GM12878 (cell line): ENCODE measurements around the gene DNAH5. TPM values are rescaled to one million over a fixed set of nuclear protein-coding genes. Genes with fewer than 3 reads are reported as not detected.

Experiments used
- ATAC-seq: fragments of 200-7000 bp; cut with Tn5 transposase; 3 replicates; pipeline ENCODE4 v1.9.1; 2020; ENCODE audit warnings: mild to moderate bottlenecking, moderate library complexity
- BruUV-seq: library from RNA; stranded (reverse); fragments of 400-500 nt; replicated peaks from 2 replicates; lab custom pipeline; 2021; lab: Mats Ljungman, UMichigan
- CTCF ChIA-PET: fragments of 300-600 bp; sonication (Branson Sonifier 250); formaldehyde crosslinking; extraction: SDS; loops from one replicate; lab custom pipeline; 2021; ENCODE audit warnings: inconsistent platforms; lab: Yijun Ruan, JAX
- POLR2A ChIA-PET: fragments of 350-600 bp; formaldehyde crosslinking; extraction: SDS; loops from one replicate; lab custom pipeline; 2021; ENCODE audit warnings: inconsistent platforms; lab: Charles Lee
- RAD21 ChIA-PET: fragments of 300-600 bp; sonication (Branson Sonifier 250); formaldehyde crosslinking; loops from one replicate; lab custom pipeline; 2023; ENCODE audit warnings: antibody characterized with exemption; ENCODE audit not compliant: unreplicated experiment; lab: Charles Lee
- SMC1A ChIA-PET: fragments of 300-600 bp; sonication (Branson Sonifier 250); formaldehyde crosslinking; loops from one replicate; lab custom pipeline; 2023; ENCODE audit not compliant: unreplicated experiment, uncharacterized antibody; lab: Charles Lee
- DNase-seq: peaks from one replicate; pipeline ENCODE4 v3.0.0-alpha.2; 2011; ENCODE audit warnings: low read depth, low spot score
- FAIRE-seq: peaks from 3 replicates; lab custom pipeline; 2011; peaks lifted over from hg19 to GRCh38; lab: Jason Lieb, UNC
- H2AFZ ChIP-seq: 2 replicates; pipeline ENCODE4 v1.6.0; 2011; ENCODE audit warnings: low read depth, low read length, control low read depth; ENCODE audit not compliant: control insufficient read depth
- H3K27ac ChIP-seq: 2 replicates; pipeline ENCODE4 v1.5.1; 2011; ENCODE audit warnings: control low read depth; ENCODE audit not compliant: control insufficient read depth, insufficient read depth
- H3K27me3 ChIP-seq, 2 experiments: replicated peaks in 1 of 2; 2 replicates each; pipeline versions ENCODE4 v1.6.0 to v1.6.1; 2011; ENCODE audit warnings: low read length in 1 of 2; ENCODE audit not compliant: control insufficient read depth in 2 of 2, insufficient read depth in 2 of 2
- H3K36me3 ChIP-seq, 2 experiments: 2 replicates each; pipeline ENCODE4 v1.5.1; 2011; ENCODE audit warnings: low read length in 1 of 2; ENCODE audit not compliant: control insufficient read depth in 2 of 2, insufficient read depth in 2 of 2
- H3K4me1 ChIP-seq: 2 replicates; pipeline ENCODE4 v1.6.1; 2011; ENCODE audit warnings: mild to moderate bottlenecking, low read length, moderate library complexity, mixed read lengths; ENCODE audit not compliant: control insufficient read depth, insufficient read depth
- H3K4me2 ChIP-seq: 2 replicates; pipeline ENCODE4 v1.6.0; 2011; ENCODE audit warnings: control low read depth; ENCODE audit not compliant: control insufficient read depth, insufficient read depth
- H3K4me3 ChIP-seq: fragments of 200-600 bp; sonication (generic); 2 replicates; pipeline ENCODE4 v1.5.1; 2016
- H3K79me2 ChIP-seq: 2 replicates; pipeline ENCODE4 v1.6.0; 2011; ENCODE audit warnings: low read length; ENCODE audit not compliant: control insufficient read depth, insufficient read depth
- H3K9ac ChIP-seq: 2 replicates; pipeline ENCODE4 v1.8.0; 2011; ENCODE audit warnings: low read length, control low read depth, mixed read lengths; ENCODE audit not compliant: control insufficient read depth, insufficient read depth
- H3K9me3 ChIP-seq: replicated peaks from 3 replicates; pipeline ENCODE4 v1.5.1; 2011; ENCODE audit warnings: mild to moderate bottlenecking, low read length; ENCODE audit not compliant: control insufficient read depth, insufficient read depth
- H4K20me1 ChIP-seq: 2 replicates; pipeline ENCODE4 v1.6.0; 2011; ENCODE audit not compliant: control insufficient read depth, insufficient read depth
- NR2C2 ChIP-seq: IDR thresholded peaks from 2 replicates; pipeline ENCODE4 v1.6.1; 2011; ENCODE audit warnings: borderline replicate concordance, low read depth; ENCODE audit not compliant: control insufficient read depth, insufficient read length
- TCF3 ChIP-seq: IDR thresholded peaks from 2 replicates; pipeline ENCODE4 v1.6.1; 2012; ENCODE audit warnings: low read depth, mild to moderate bottlenecking, low read length, borderline replicate concordance; ENCODE audit not compliant: insufficient read depth
- ZNF24 ChIP-seq: fragments of 450-650 bp; IDR thresholded peaks from 2 replicates; pipeline ENCODE4 v1.6.1; 2017; ENCODE audit warnings: antibody characterized with exemption, mild to moderate bottlenecking
- WGBS: methylation state at CpG from one replicate; pipeline ENCODE4 v1.1.6; 2016; ENCODE audit warnings: low lambda C conversion rate; ENCODE audit not compliant: insufficient replicate concordance, insufficient coverage; ENCODE audit errors: missing lambda C conversion rate; 5-methylcytosine and 5-hydroxymethylcytosine counted together
- in situ Hi-C: fragments of 300-500 bp; cut with MboI; formaldehyde crosslinking; loops from 9 replicates; pipeline ENCODE4 v1.14.3; 2018; ENCODE audit warnings: mixed read lengths
- intact Hi-C: fragments of 100-400 bp; cut with micrococcal nuclease; formaldehyde crosslinking; loops from one replicate; pipeline ENCODE4 v1.14.2; 2022; ENCODE audit not compliant: unreplicated experiment
- polyA plus RNA-seq, 11 experiments: library from polyadenylated mRNA; depleted of rRNA in 4 of 11; unstranded in 6 of 11; stranded (reverse) in 5 of 11; fragments of >200 nt; fragmentation: Nextera tagmentation in 4 of 11; fragmentation: Illumina TruSeq in 1 of 11; extraction: Ambion mirVana in 4 of 11; extraction: Trizol in 1 of 11; gene quantifications; 1 replicate in 1 of 11; 2 replicates in 10 of 11; pipeline versions ENCODE4 v1.2.1 to v1.2.3, GENCODE V29; 2011 to 2016; ENCODE audit warnings: inconsistent platforms in 2 of 11, missing spikeins in 2 of 11, low read depth in 1 of 11
- total RNA-seq, 4 experiments: library from RNA; depleted of rRNA in 3 of 4; stranded (reverse); fragments of >200 nt in 3 of 4; fragmentation: Illumina TruSeq in 1 of 4; extraction: Trizol in 1 of 4; gene quantifications; 2 replicates each; pipeline versions ENCODE4 v1.2.1 to v1.2.3, GENCODE V29; 2013 to 2021
- TF ChIP-seq, protein P1 (sequence below): fragments of 450-650 bp; formaldehyde crosslinking; IDR thresholded peaks from 2 replicates; pipeline ENCODE4 v1.4.0; 2020; ENCODE audit warnings: mild to moderate bottlenecking, moderate library complexity
- TF ChIP-seq, protein P2 (sequence below): fragments of 450-650 bp; IDR thresholded peaks from 2 replicates; pipeline ENCODE4 v1.6.1; 2014; ENCODE audit warnings: mild to moderate bottlenecking

Gene DNAH5
- total and polyA plus RNA-seq, 10 of the 15 experiments (the other 5 are each of a cell fraction or from before 2014, with no cell fraction given), result under 0.01 to 0.30 (median 0.07) TPM; not detected in 7

DNA sequence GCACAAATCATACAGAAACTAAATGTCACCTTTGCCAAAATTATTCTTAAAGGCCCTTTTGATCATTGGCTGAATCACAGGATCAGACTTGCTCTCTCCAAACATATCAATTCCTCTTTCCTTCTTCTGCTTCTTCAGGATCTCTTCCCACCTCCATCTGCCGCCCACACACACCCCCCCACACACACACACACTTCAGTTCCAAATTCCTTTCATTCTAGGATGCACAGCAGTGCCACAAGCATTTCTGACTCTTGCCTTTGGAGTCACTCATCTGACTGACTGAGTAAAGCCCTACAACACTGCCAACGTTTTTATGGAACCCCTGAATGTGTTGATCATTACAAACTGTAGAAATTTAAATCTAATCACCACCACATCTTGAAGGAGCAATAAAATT, 22.9 kb downstream of the DNAH5 start:
- Histone ChIP-seq H2AFZ (no peak overlapping the region), H3K4me3 (no peak overlapping the region), H3K9me3 (no peaks in the 10 kb centered on the region), H3K4me1 (no peaks in the 10 kb centered on the region), H3K9ac (no peak overlapping the region), H4K20me1 (no peaks in the 10 kb centered on the region), H3K27ac (no peak overlapping the region), H3K4me2 (no peak overlapping the region), H3K79me2 (no peaks in the 10 kb centered on the region), H3K36me3 (no peaks in the 10 kb centered on the region), H3K27me3 (no peaks in the 10 kb centered on the region)
- ChIA-PET CTCF (no interaction called here), RAD21 (no interaction called here), POLR2A (no interaction called here), SMC1A (no interaction called here)
- BruUV-seq, result no TSS peak
- WGBS, result 0% methylated on average over 2 of the region's 2 CpGs
- ATAC-seq (no peak), FAIRE-seq (no peak), DNase-seq (no peak)
- intact Hi-C loops (no loop called here), in situ Hi-C loops (no loop called here)
- TF ChIP-seq ZNF24 (no peak), TCF3 (no peak), NR2C2 (no peak)
- TF ChIP-seq, protein P1, sequence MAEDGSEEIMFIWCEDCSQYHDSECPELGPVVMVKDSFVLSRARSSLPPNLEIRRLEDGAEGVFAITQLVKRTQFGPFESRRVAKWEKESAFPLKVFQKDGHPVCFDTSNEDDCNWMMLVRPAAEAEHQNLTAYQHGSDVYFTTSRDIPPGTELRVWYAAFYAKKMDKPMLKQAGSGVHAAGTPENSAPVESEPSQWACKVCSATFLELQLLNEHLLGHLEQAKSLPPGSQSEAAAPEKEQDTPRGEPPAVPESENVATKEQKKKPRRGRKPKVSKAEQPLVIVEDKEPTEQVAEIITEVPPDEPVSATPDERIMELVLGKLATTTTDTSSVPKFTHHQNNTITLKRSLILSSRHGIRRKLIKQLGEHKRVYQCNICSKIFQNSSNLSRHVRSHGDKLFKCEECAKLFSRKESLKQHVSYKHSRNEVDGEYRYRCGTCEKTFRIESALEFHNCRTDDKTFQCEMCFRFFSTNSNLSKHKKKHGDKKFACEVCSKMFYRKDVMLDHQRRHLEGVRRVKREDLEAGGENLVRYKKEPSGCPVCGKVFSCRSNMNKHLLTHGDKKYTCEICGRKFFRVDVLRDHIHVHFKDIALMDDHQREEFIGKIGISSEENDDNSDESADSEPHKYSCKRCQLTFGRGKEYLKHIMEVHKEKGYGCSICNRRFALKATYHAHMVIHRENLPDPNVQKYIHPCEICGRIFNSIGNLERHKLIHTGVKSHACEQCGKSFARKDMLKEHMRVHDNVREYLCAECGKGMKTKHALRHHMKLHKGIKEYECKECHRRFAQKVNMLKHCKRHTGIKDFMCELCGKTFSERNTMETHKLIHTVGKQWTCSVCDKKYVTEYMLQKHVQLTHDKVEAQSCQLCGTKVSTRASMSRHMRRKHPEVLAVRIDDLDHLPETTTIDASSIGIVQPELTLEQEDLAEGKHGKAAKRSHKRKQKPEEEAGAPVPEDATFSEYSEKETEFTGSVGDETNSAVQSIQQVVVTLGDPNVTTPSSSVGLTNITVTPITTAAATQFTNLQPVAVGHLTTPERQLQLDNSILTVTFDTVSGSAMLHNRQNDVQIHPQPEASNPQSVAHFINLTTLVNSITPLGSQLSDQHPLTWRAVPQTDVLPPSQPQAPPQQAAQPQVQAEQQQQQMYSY (CRISPR knock-in tag), result no peak
- TF ChIP-seq, protein P2, sequence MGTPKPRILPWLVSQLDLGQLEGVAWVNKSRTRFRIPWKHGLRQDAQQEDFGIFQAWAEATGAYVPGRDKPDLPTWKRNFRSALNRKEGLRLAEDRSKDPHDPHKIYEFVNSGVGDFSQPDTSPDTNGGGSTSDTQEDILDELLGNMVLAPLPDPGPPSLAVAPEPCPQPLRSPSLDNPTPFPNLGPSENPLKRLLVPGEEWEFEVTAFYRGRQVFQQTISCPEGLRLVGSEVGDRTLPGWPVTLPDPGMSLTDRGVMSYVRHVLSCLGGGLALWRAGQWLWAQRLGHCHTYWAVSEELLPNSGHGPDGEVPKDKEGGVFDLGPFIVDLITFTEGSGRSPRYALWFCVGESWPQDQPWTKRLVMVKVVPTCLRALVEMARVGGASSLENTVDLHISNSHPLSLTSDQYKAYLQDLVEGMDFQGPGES, result no peak
